ENCODE measurements around the gene LRRC47. TPM values are rescaled to one million over a fixed set of nuclear protein-coding genes. Genes with fewer than 3 reads are reported as not detected.

The LRRC47 gene
- total and polyA plus RNA-seq, 2 of the 8 experiments (the other 6 are each of a cell fraction or from before 2014, with no cell fraction given), result 38.3 to 82.4 TPM

DNA sequence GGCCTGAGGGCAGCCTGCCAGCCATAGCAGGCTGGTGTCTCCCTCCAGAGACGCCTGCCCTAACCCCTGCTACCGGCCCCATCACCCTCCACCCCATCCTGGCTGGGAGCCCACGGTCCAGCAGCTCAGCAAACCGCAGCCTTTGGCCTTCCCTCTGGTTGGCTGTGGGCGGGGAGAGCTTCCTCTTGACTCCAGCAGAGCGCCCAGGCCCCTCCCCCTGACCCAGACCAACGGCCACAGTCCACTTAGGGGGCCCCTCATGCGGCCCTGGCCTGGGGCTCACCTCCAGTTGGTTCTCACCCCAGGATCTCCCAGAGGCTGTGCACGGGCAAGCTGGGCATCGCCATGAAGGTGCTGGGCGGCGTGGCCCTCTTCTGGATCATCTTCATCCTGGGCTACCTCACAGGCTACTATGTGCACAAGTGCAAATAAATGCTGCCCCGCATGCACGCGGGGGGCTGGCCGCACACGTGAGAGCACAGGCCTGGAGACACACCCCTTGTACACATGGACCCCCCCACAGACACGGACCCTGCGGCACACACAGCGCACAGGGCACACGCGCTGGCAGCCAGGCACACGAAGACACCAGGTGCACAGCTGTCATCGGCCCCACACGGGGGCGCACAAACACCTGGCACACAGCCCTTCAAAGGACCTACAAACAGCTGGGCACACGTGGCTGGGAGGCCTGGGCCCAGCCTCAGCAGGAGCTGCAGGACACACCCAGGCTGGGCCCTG is 20.6 kb downstream of the LRRC47 start:
- no peak overlapping the region for H2BK12ac ChIP-seq (ENCODE audit: low read depth, low read length)
- H2AK5ac ChIP-seq (ENCODE audit: low read depth, low read length), result no peak overlapping the region
- FAIRE-seq, result no peak
- no peak overlapping the region for H3K56ac ChIP-seq (replicated peaks; ENCODE audit: insufficient read length, low read depth, low read length)
- H4K20me1 ChIP-seq (replicated peaks in 1 of 2; ENCODE audit: control insufficient read depth in 1 of 2, insufficient read depth in 2 of 2, low read length in 2 of 2), result peaks cover 6 to 21% of the 10 kb centered on the region in 2 experiments
- peak overlapping the region; percentile 65 for H4K91ac ChIP-seq (replicated peaks; ENCODE audit: insufficient read length, low read length)
- H3K79me1 ChIP-seq (ENCODE audit: low read depth, low read length), result no peaks in the 10 kb centered on the region; the same call in 1 of the 2 replicates
- H3K4ac ChIP-seq (replicated peaks; ENCODE audit: insufficient read length, low read depth, low read length), result no peak overlapping the region
- H3K27ac ChIP-seq (ENCODE audit: low read depth, low read length), result no peak overlapping the region
- POLR2A ChIA-PET (ENCODE audit: partially characterized antibody), result interaction anchor here (0.9 to 5.8 kb wide), 7 partner anchors 8 to 125 kb away, joined by 3 to 84 read pairs (median 4); partner anchors contain the start of gene C1orf174
- 55% methylated on average over 26 of the region's 27 CpGs; no CpG with 5 or more reads in 1 of the 2 experiments for WGBS, 2 experiments (ENCODE audit: extremely low coverage in 1 of 2, insufficient coverage in 1 of 2, insufficient read length in 1 of 2, insufficient replicate concordance in 2 of 2, low coverage in 1 of 2, low lambda C conversion rate in 2 of 2, missing lambda C conversion rate in 1 of 2)
- H3K9ac ChIP-seq (replicated peaks in 1 of 4; ENCODE audit: extremely low read depth in 1 of 4, low read depth in 3 of 4, low read length in 3 of 4), result no peak overlapping the region
- no peak overlapping the region for H4K5ac ChIP-seq (ENCODE audit: insufficient read length, low read depth, low read length)
- no peak overlapping the region for H3K14ac ChIP-seq (ENCODE audit: insufficient read length)
- peak overlapping the region in 1 of 4 experiments; percentile 29; a peak in 1 of 8 replicates for H3K4me3 ChIP-seq (ENCODE audit: extremely low read depth in 1 of 4, insufficient read depth in 2 of 4, low read depth in 3 of 4, low read length in 4 of 4)
- peaks cover 11% of the 10 kb centered on the region; the same call in 1 of the 2 replicates for H3K23me2 ChIP-seq (ENCODE audit: low read depth, low read length)
- H3K9me3 ChIP-seq (ENCODE audit: insufficient read depth in 2 of 2, low read depth in 1 of 2, low read length in 1 of 2), result no peaks in the 10 kb centered on the region
- peak in 1 of 2 experiments; percentile 62 for DNase-seq (ENCODE audit: low read depth in 1 of 2, low spot score in 2 of 2)
- no peak overlapping the region for H2AFZ ChIP-seq (ENCODE audit: low read length)
- CTCF ChIA-PET (ENCODE audit: partially characterized antibody), result interaction anchor here (0.6 to 3.4 kb wide), 27 partner anchors 9 to 1190 kb away, joined by 3 to 24 read pairs (median 4); partner anchors contain the start of gene LRRC47
- 0 out of 2 replicates have a peak overlapping the region, but pooled peaks have one; percentile 29 for H2BK15ac ChIP-seq (ENCODE audit: low read length)
- peaks cover 3 to 12% (median 11%) of the 10 kb centered on the region in 4 experiments; a peak in 5 of 8 replicates for H3K36me3 ChIP-seq (ENCODE audit: control insufficient read depth in 2 of 4, insufficient read depth in 4 of 4, low read length in 3 of 4)
- no peak overlapping the region for H3K23ac ChIP-seq (ENCODE audit: insufficient read length)
- H2BK120ac ChIP-seq (replicated peaks; ENCODE audit: low read depth, low read length), result no peak overlapping the region
- peak overlapping the region in 1 of 2 experiments; percentile 24; a peak in 1 of 4 replicates for H3K4me2 ChIP-seq (ENCODE audit: insufficient read depth in 1 of 2, low read depth in 2 of 2, low read length in 2 of 2)
- no peaks in the 10 kb centered on the region; a peak in 1 of 7 replicates for H3K27me3 ChIP-seq (replicated peaks in 1 of 4; ENCODE audit: control insufficient read depth in 3 of 4, extremely low read depth in 1 of 4, insufficient read depth in 3 of 4, low read length in 3 of 4)
- H3K4me1 ChIP-seq (replicated peaks in 1 of 4; ENCODE audit: control insufficient read depth in 3 of 4, insufficient read depth in 4 of 4, low read length in 3 of 4), result peaks cover 0 to 35% (median 13%) of the 10 kb centered on the region in 4 experiments; a peak in 6 of 7 replicates
- H3K18ac ChIP-seq (ENCODE audit: extremely low read depth, low read length), result no peak overlapping the region
- peak overlapping the region; percentile 29; the same call in 1 of the 2 replicates for H4K8ac ChIP-seq (ENCODE audit: extremely low read depth, insufficient read depth, low read length)
- no peaks in the 10 kb centered on the region for H3K79me2 ChIP-seq (ENCODE audit: control insufficient read depth in 1 of 2, insufficient read depth in 2 of 2, low read length in 2 of 2)
- H2BK20ac ChIP-seq (ENCODE audit: low read length), result no peak overlapping the region
- no peak overlapping the region for H2BK5ac ChIP-seq (ENCODE audit: low read depth, low read length)
- TF ChIP-seq YY1 (IDR thresholded peaks at IDR 0.05; ENCODE audit: low read depth, low read length), result peak; percentile 60; the same call in 1 of the 2 replicates
- no peak for TF ChIP-seq POLR2A (IDR thresholded peaks at IDR 0.05; ENCODE audit: control extremely low read depth in 1 of 2, low read depth in 2 of 2, low read length in 2 of 2)
- no peak for TF ChIP-seq SUZ12 (IDR thresholded peaks at IDR 0.05; ENCODE audit: low read length)
- no peak for TF ChIP-seq JUN (IDR thresholded peaks at IDR 0.05; ENCODE audit: low read depth, low read length)
- no peak for TF ChIP-seq RXRA (IDR thresholded peaks at IDR 0.05; ENCODE audit: insufficient read depth, low read depth, low read length)
- TF ChIP-seq CHD1 (IDR thresholded peaks at IDR 0.05; ENCODE audit: low read depth, low read length), result no peak
- no peak for TF ChIP-seq KDM5A (IDR thresholded peaks at IDR 0.05; ENCODE audit: low read length)
- peak; percentile 95 for TF ChIP-seq MAX (IDR thresholded peaks at IDR 0.05)
- peak; percentile 86 to 89; a peak in 3 of 4 replicates for TF ChIP-seq SIN3A (conservative IDR thresholded peaks at IDR 0.05 in 1 of 2, IDR thresholded peaks at IDR 0.05 in 1 of 2; ENCODE audit: low read depth in 1 of 2, low read length in 2 of 2)
- TF ChIP-seq KDM4A (IDR thresholded peaks at IDR 0.05; ENCODE audit: low read depth, low read length, severe bottlenecking), result no peak
- TF ChIP-seq SP4 (IDR thresholded peaks at IDR 0.05; ENCODE audit: low read length), result no peak
- TF ChIP-seq JUND (IDR thresholded peaks at IDR 0.05; ENCODE audit: low read length), result no peak

All from H1 (cell line).